Measurements from ENCODE around the gene HIBADH. TPM values are rescaled to one million over a fixed set of nuclear protein-coding genes. Genes with fewer than 3 reads are reported as not detected.

Gene HIBADH
- total RNA-seq, 4 donors from 2014 or later, result 38.9 to 58.8 (median 52.2) TPM

GRCh38 chr7:27611059-27611458, 51.6 kb downstream of the HIBADH start:
- no peaks in the 10 kb centered on the region for H3K9me3 ChIP-seq
- no peak overlapping the region for H3K27ac ChIP-seq
- intact Hi-C loops (cut with DNase I; ENCODE audit: low total_unique reads), result no loop called here
- no peak overlapping the region for H3K4me3 ChIP-seq
- H3K36me3 ChIP-seq, result no peaks in the 10 kb centered on the region
- DNase-seq, result no peak
- no peaks in the 10 kb centered on the region for H3K4me1 ChIP-seq
- no peaks in the 10 kb centered on the region for H3K27me3 ChIP-seq
- TF ChIP-seq POLR2A (IDR thresholded peaks at IDR 0.05), result no peak
- no peak for TF ChIP-seq CTCF (IDR thresholded peaks at IDR 0.05)

GRCh38 chr7:27608776-27609495, 53.7 kb downstream of the HIBADH start:
- Histone ChIP-seq H3K9me3 (no peaks in the 10 kb centered on the region), H3K36me3 (no peaks in the 10 kb centered on the region), H3K4me1 (no peaks in the 10 kb centered on the region), H3K27me3 (no peaks in the 10 kb centered on the region), H3K4me3 (no peak overlapping the region), H3K27ac (no peak overlapping the region)
- intact Hi-C loops (cut with DNase I; ENCODE audit: low total_unique reads), result no loop called here
- no peak for TF ChIP-seq POLR2A (IDR thresholded peaks at IDR 0.05)
- no peak for TF ChIP-seq CTCF (IDR thresholded peaks at IDR 0.05)
- no peak for DNase-seq

- H3K27me3 ChIP-seq, result no peaks in the 10 kb centered on the region
- H3K36me3 ChIP-seq, result no peaks in the 10 kb centered on the region
- H3K4me3 ChIP-seq, result no peak overlapping the region
- DNase-seq, result no peak
- TF ChIP-seq POLR2A (IDR thresholded peaks at IDR 0.05) (no peak), CTCF (IDR thresholded peaks at IDR 0.05) (no peak)
- intact Hi-C loops (cut with DNase I; ENCODE audit: low total_unique reads), result no loop called here
- no peaks in the 10 kb centered on the region for H3K9me3 ChIP-seq
- no peak overlapping the region for H3K27ac ChIP-seq
- no peaks in the 10 kb centered on the region for H3K4me1 ChIP-seq
Measured at GRCh38 chr7:27607210-27607606, 55.5 kb downstream of the HIBADH start.

GRCh38 chr7:27606270-27607209, 56.1 kb downstream of the HIBADH start:
- no peak for DNase-seq
- H3K4me3 ChIP-seq, result no peak overlapping the region
- H3K4me1 ChIP-seq, result no peaks in the 10 kb centered on the region
- no peak overlapping the region for H3K27ac ChIP-seq
- no peaks in the 10 kb centered on the region for H3K27me3 ChIP-seq
- H3K9me3 ChIP-seq, result no peaks in the 10 kb centered on the region
- TF ChIP-seq POLR2A (IDR thresholded peaks at IDR 0.05), result no peak
- no peak for TF ChIP-seq CTCF (IDR thresholded peaks at IDR 0.05)
- H3K36me3 ChIP-seq, result no peaks in the 10 kb centered on the region
- intact Hi-C loops (cut with DNase I; ENCODE audit: low total_unique reads), result no loop called here
